PC-9 (cell line): ENCODE data around the gene C14orf132. TPM values are rescaled to one million over a fixed set of nuclear protein-coding genes. Genes with fewer than 3 reads are reported as not detected.

Source experiments
- BruUV-seq: library from RNA; stranded (reverse); fragments of 400-500 nt; replicated peaks from 2 replicates; lab custom pipeline; 2021; lab: Mats Ljungman, UMichigan
- CTCF ChIA-PET: fragments of 300-600 bp; sonication (Branson Sonifier 250); formaldehyde crosslinking; loops from one replicate; lab custom pipeline; 2022; ENCODE audit warnings: antibody characterized with exemption; lab: Charles Lee
- POLR2A ChIA-PET: fragments of 300-600 bp; sonication (Branson Sonifier 250); formaldehyde crosslinking; loops from one replicate; lab custom pipeline; 2022; ENCODE audit warnings: antibody characterized with exemption; ENCODE audit not compliant: unreplicated experiment; lab: Charles Lee
- DNase-seq, 2 experiments: peaks; one replicate each; pipeline versions ENCODE4 v3.0.0 to v3.0.0-alpha.2; 2015 to 2022; ENCODE audit warnings: mixed read lengths in 1 of 2
- H2AFZ ChIP-seq: fragments of 200-600 bp; sonication (generic); 2 replicates; pipeline ENCODE4 v1.8.1; 2017; ENCODE audit warnings: antibody characterized with exemption
- H3F3A ChIP-seq: fragments of 200-600 bp; sonication (generic); 2 replicates; pipeline ENCODE4 v1.8.1; 2017; ENCODE audit warnings: antibody characterized with exemption, mild to moderate bottlenecking, low read depth; ENCODE audit not compliant: insufficient read depth
- H3K27ac ChIP-seq: fragments of 200-600 bp; sonication (generic); 2 replicates; pipeline ENCODE4 v1.6.1; 2016; ENCODE audit warnings: mixed run types
- H3K27me3 ChIP-seq: fragments of 200-600 bp; sonication (generic); 2 replicates; pipeline ENCODE4 v1.6.1; 2016; ENCODE audit warnings: low read depth, mixed run types; ENCODE audit not compliant: insufficient read depth
- H3K36me3 ChIP-seq: fragments of 200-600 bp; sonication (generic); 2 replicates; pipeline ENCODE4 v1.6.1; 2016; ENCODE audit warnings: low read depth, mixed run types
- H3K4me1 ChIP-seq: fragments of 200-600 bp; sonication (generic); replicated peaks from 2 replicates; pipeline ENCODE4 v1.6.1; 2016; ENCODE audit warnings: mixed run types; ENCODE audit not compliant: insufficient read depth
- H3K4me2 ChIP-seq: fragments of 200-600 bp; sonication (generic); 2 replicates; pipeline ENCODE4 v1.6.1; 2017; ENCODE audit warnings: mixed run types
- H3K4me3 ChIP-seq: fragments of 200-600 bp; sonication (generic); 2 replicates; pipeline ENCODE4 v1.6.1; 2016; ENCODE audit warnings: mixed run types
- H3K79me2 ChIP-seq: fragments of 200-600 bp; sonication (generic); 2 replicates; pipeline ENCODE4 v1.6.1; 2017; ENCODE audit warnings: low read depth, mixed run types
- H3K9me2 ChIP-seq: fragments of 200-600 bp; sonication (generic); 2 replicates; pipeline ENCODE4 v1.8.1; 2017; ENCODE audit warnings: mild to moderate bottlenecking; ENCODE audit not compliant: insufficient read depth
- H3K9me3 ChIP-seq: fragments of 200-600 bp; sonication (generic); 2 replicates; pipeline ENCODE4 v1.8.1; 2016; ENCODE audit warnings: low read depth; ENCODE audit not compliant: insufficient read depth
- H4K20me1 ChIP-seq: fragments of 200-600 bp; sonication (generic); 2 replicates; pipeline ENCODE4 v1.8.1; 2017; ENCODE audit not compliant: insufficient read depth
- CTCF ChIP-seq: fragments of 200-600 bp; sonication (generic); conservative IDR thresholded peaks from 2 replicates; pipeline ENCODE4 v1.6.1; 2017; ENCODE audit warnings: mixed run types, antibody characterized with exemption, mild to moderate bottlenecking, moderate library complexity
- EZH2 ChIP-seq: fragments of 200-600 bp; sonication (generic); IDR thresholded peaks from 2 replicates; pipeline ENCODE4 v1.8.0; 2017; ENCODE audit warnings: antibody characterized with exemption, low read depth
- intact Hi-C: fragments of 100-400 bp; cut with micrococcal nuclease; formaldehyde crosslinking; loops from one replicate; pipeline ENCODE4 v1.10.0; 2022; ENCODE audit not compliant: unreplicated experiment
- total RNA-seq: library from RNA; stranded (reverse); gene quantifications from 2 replicates; pipeline ENCODE4 v1.2.3, GENCODE V29; 2021

The C14orf132 gene
- total RNA-seq, 1 experiment from 2014 or later, result not detected

- H3K9me3 ChIP-seq, result no peaks in the 10 kb centered on the region
- H3K4me1 ChIP-seq, result peaks cover 44% of the 10 kb centered on the region
- H3F3A ChIP-seq, result peaks cover 14% of the 10 kb centered on the region
- H3K36me3 ChIP-seq, result no peaks in the 10 kb centered on the region
- POLR2A ChIA-PET, result no interaction called here
- no TSS peak for BruUV-seq
- no peaks in the 10 kb centered on the region for H3K9me2 ChIP-seq
- H3K4me3 ChIP-seq, result no peak overlapping the region
- intact Hi-C loops, result loop anchor here (10.0 kb wide), 1 partner anchor 102 kb away; the partner anchor contains the start of gene BDKRB2
- no peak overlapping the region for H3K27ac ChIP-seq
- no peaks in the 10 kb centered on the region for H3K79me2 ChIP-seq
- no peak overlapping the region for H3K4me2 ChIP-seq
- no peak for DNase-seq
- H3K27me3 ChIP-seq, result no peaks in the 10 kb centered on the region
- no peaks in the 10 kb centered on the region for H4K20me1 ChIP-seq
- H2AFZ ChIP-seq, result no peak overlapping the region
- no peak for TF ChIP-seq CTCF
- TF ChIP-seq EZH2, result no peak
- CTCF ChIA-PET, result no interaction called here
Measured at GRCh38 chr14:96103075-96103474, 63.9 kb downstream of the C14orf132 start.

GRCh38 chr14:96103560-96104460, 64.6 kb downstream of the C14orf132 start:
- no peaks in the 10 kb centered on the region for H3K36me3 ChIP-seq
- no peaks in the 10 kb centered on the region for H3K9me3 ChIP-seq
- CTCF ChIA-PET, result no interaction called here
- H3K79me2 ChIP-seq, result no peaks in the 10 kb centered on the region
- no peaks in the 10 kb centered on the region for H3K9me2 ChIP-seq
- BruUV-seq, result no TSS peak
- no peak for DNase-seq
- H2AFZ ChIP-seq, result no peak overlapping the region
- H3K4me1 ChIP-seq, result peaks cover 40% of the 10 kb centered on the region
- H4K20me1 ChIP-seq, result no peaks in the 10 kb centered on the region
- peaks cover 14% of the 10 kb centered on the region for H3F3A ChIP-seq
- POLR2A ChIA-PET, result no interaction called here
- peak overlapping the region; percentile 76 for H3K27ac ChIP-seq
- peak overlapping the region; percentile 48; the same call in 1 of the 2 replicates for H3K4me2 ChIP-seq
- H3K4me3 ChIP-seq, result no peak overlapping the region
- intact Hi-C loops, result loop anchor here (10.0 kb wide), 1 partner anchor 101 kb away; the partner anchor contains the start of gene BDKRB2
- no peak for TF ChIP-seq CTCF
- no peak for TF ChIP-seq EZH2
- H3K27me3 ChIP-seq, result no peaks in the 10 kb centered on the region

GRCh38 chr14:96104469-96105057, 65.4 kb downstream of the C14orf132 start:
- ChIA-PET CTCF (no interaction called here), POLR2A (no interaction called here)
- intact Hi-C loops, result loop anchor here (10.0 kb wide), 1 partner anchor 100 kb away; the partner anchor contains the start of gene BDKRB2
- no peaks in the 10 kb centered on the region for H4K20me1 ChIP-seq
- no peaks in the 10 kb centered on the region for H3K36me3 ChIP-seq
- TF ChIP-seq EZH2 (no peak), CTCF (no peak)
- no TSS peak for BruUV-seq
- no peak overlapping the region for H2AFZ ChIP-seq
- no peak overlapping the region for H3K4me3 ChIP-seq
- peaks cover 14% of the 10 kb centered on the region for H3F3A ChIP-seq
- no peaks in the 10 kb centered on the region for H3K9me2 ChIP-seq
- DNase-seq, result peak; percentile 17 to 88
- no peaks in the 10 kb centered on the region for H3K79me2 ChIP-seq
- H3K27ac ChIP-seq, result peak overlapping the region; percentile 76
- H3K27me3 ChIP-seq, result no peaks in the 10 kb centered on the region
- H3K9me3 ChIP-seq, result no peaks in the 10 kb centered on the region
- H3K4me2 ChIP-seq, result peak overlapping the region; percentile 48
- peaks cover 40% of the 10 kb centered on the region for H3K4me1 ChIP-seq
